ENCODE results near the gene C1QL1. TPM values are rescaled to one million over a fixed set of nuclear protein-coding genes. Genes with fewer than 3 reads are reported as not detected.

Gene C1QL1
- total RNA-seq, 2 experiments from 2014 or later = 0.33 to 0.43 TPM

- peaks cover 22% of the 10 kb centered on the region for H3K27me3 Mint-ChIP-seq
- no peaks in the 10 kb centered on the region for H3K4me1 Mint-ChIP-seq
- H3K9me3 Mint-ChIP-seq = no peaks in the 10 kb centered on the region
- H3K36me3 Mint-ChIP-seq (ENCODE audit: low read depth) = no peaks in the 10 kb centered on the region
- no peak overlapping the region for H3K27ac Mint-ChIP-seq
- POLR2A ChIA-PET = no interaction called here
- no peak for DNase-seq
- CTCF ChIA-PET = no interaction called here
- H3K4me3 Mint-ChIP-seq = no peak overlapping the region
Measured at GRCh38 chr17:44999433-44999832, 31.3 kb upstream of the C1QL1 start.

- no peak overlapping the region for H3K4me3 Mint-ChIP-seq
- no peak for DNase-seq
- no peak overlapping the region for H3K27ac Mint-ChIP-seq
- no peaks in the 10 kb centered on the region for H3K36me3 Mint-ChIP-seq (ENCODE audit: low read depth)
- no peaks in the 10 kb centered on the region for H3K9me3 Mint-ChIP-seq
- H3K4me1 Mint-ChIP-seq = no peaks in the 10 kb centered on the region
- POLR2A ChIA-PET = no interaction called here
- CTCF ChIA-PET = no interaction called here
- H3K27me3 Mint-ChIP-seq = peaks cover 20% of the 10 kb centered on the region
Measured at GRCh38 chr17:44998646-44999045, 30.5 kb upstream of the C1QL1 start.

GRCh38 chr17:44997733-44998520 lies 29.8 kb upstream of the C1QL1 start:
- DNase-seq = no peak
- Mint-ChIP-seq H3K27me3 (peaks cover 20% of the 10 kb centered on the region), H3K9me3 (no peaks in the 10 kb centered on the region), H3K4me3 (no peak overlapping the region), H3K36me3 (ENCODE audit: low read depth) (no peaks in the 10 kb centered on the region), H3K27ac (no peak overlapping the region), H3K4me1 (no peaks in the 10 kb centered on the region)
- ChIA-PET POLR2A (no interaction called here), CTCF (no interaction called here)

GRCh38 chr17:44996304-44996703 lies 28.2 kb upstream of the C1QL1 start:
- Mint-ChIP-seq H3K4me1 (no peaks in the 10 kb centered on the region), H3K27ac (no peak overlapping the region), H3K36me3 (ENCODE audit: low read depth) (no peaks in the 10 kb centered on the region), H3K27me3 (peaks cover 24% of the 10 kb centered on the region), H3K4me3 (no peak overlapping the region), H3K9me3 (no peaks in the 10 kb centered on the region)
- POLR2A ChIA-PET = no interaction called here
- DNase-seq = no peak
- CTCF ChIA-PET = no interaction called here

- H3K27ac Mint-ChIP-seq = no peak overlapping the region
- H3K9me3 Mint-ChIP-seq = no peaks in the 10 kb centered on the region
- no peak for DNase-seq
- POLR2A ChIA-PET = no interaction called here
- no peak overlapping the region for H3K4me3 Mint-ChIP-seq
- no peaks in the 10 kb centered on the region for H3K36me3 Mint-ChIP-seq (ENCODE audit: low read depth)
- peaks cover 22% of the 10 kb centered on the region for H3K27me3 Mint-ChIP-seq
- CTCF ChIA-PET = no interaction called here
- no peaks in the 10 kb centered on the region for H3K4me1 Mint-ChIP-seq
Measured at GRCh38 chr17:44995436-44996001, 27.4 kb upstream of the C1QL1 start.

- Mint-ChIP-seq H3K4me3 (no peak overlapping the region), H3K27me3 (peaks cover 35% of the 10 kb centered on the region), H3K27ac (no peak overlapping the region), H3K9me3 (no peaks in the 10 kb centered on the region), H3K36me3 (ENCODE audit: low read depth) (no peaks in the 10 kb centered on the region), H3K4me1 (no peaks in the 10 kb centered on the region)
- POLR2A ChIA-PET = interaction anchor here (1.3 kb wide), 1 partner anchor 24 kb away, joined by 3 read pairs; no protein-coding TSS in a partner anchor
- CTCF ChIA-PET = interaction anchor here (0.9 kb wide), 1 partner anchor 351 kb away, joined by 5 read pairs; no protein-coding TSS in a partner anchor
- DNase-seq = no peak
Measured at GRCh38 chr17:44992242-44992939, 24.3 kb upstream of the C1QL1 start.

GRCh38 chr17:44990994-44991393 lies 22.9 kb upstream of the C1QL1 start:
- CTCF ChIA-PET = interaction anchor here (0.7 to 1.0 kb wide), 2 partner anchors 29 to 31 kb away, joined by 3 to 5 read pairs; no protein-coding TSS in a partner anchor
- Mint-ChIP-seq H3K27me3 (peaks cover 38% of the 10 kb centered on the region), H3K4me3 (no peak overlapping the region), H3K36me3 (ENCODE audit: low read depth) (no peaks in the 10 kb centered on the region), H3K4me1 (no peaks in the 10 kb centered on the region), H3K27ac (no peak overlapping the region), H3K9me3 (no peaks in the 10 kb centered on the region)
- POLR2A ChIA-PET = interaction anchor here (0.6 to 1.3 kb wide), 2 partner anchors 22 to 44 kb away, joined by 3 read pairs; no protein-coding TSS in a partner anchor
- DNase-seq = no peak

- ChIA-PET POLR2A (no interaction called here), CTCF (no interaction called here)
- H3K4me3 Mint-ChIP-seq = no peak overlapping the region
- H3K36me3 Mint-ChIP-seq (ENCODE audit: low read depth) = no peaks in the 10 kb centered on the region
- no peak overlapping the region for H3K27ac Mint-ChIP-seq
- no peak for DNase-seq
- peaks cover 3% of the 10 kb centered on the region for H3K9me3 Mint-ChIP-seq
- peaks cover 42% of the 10 kb centered on the region for H3K27me3 Mint-ChIP-seq
- no peaks in the 10 kb centered on the region for H3K4me1 Mint-ChIP-seq
Measured at GRCh38 chr17:44989552-44990138, 21.5 kb upstream of the C1QL1 start.

- Mint-ChIP-seq H3K4me3 (no peak overlapping the region), H3K27ac (no peak overlapping the region), H3K9me3 (peaks cover 3% of the 10 kb centered on the region), H3K27me3 (peaks cover 38% of the 10 kb centered on the region), H3K4me1 (no peaks in the 10 kb centered on the region), H3K36me3 (ENCODE audit: low read depth) (no peaks in the 10 kb centered on the region)
- ChIA-PET CTCF (no interaction called here), POLR2A (interaction anchor here (0.6 kb wide), 1 partner anchor 268 kb away, joined by 3 read pairs; no protein-coding TSS in a partner anchor)
- DNase-seq = no peak
Measured at GRCh38 chr17:44988044-44988942, 20.2 kb upstream of the C1QL1 start.

- Mint-ChIP-seq H3K36me3 (ENCODE audit: low read depth) (no peaks in the 10 kb centered on the region), H3K4me1 (no peaks in the 10 kb centered on the region), H3K4me3 (no peak overlapping the region), H3K27me3 (peaks cover 43% of the 10 kb centered on the region), H3K9me3 (peaks cover 3% of the 10 kb centered on the region), H3K27ac (no peak overlapping the region)
- no peak for DNase-seq
- ChIA-PET CTCF (no interaction called here), POLR2A (no interaction called here)
Measured at GRCh38 chr17:44983563-44983962, 15.5 kb upstream of the C1QL1 start.

- DNase-seq = no peak
- peaks cover 3% of the 10 kb centered on the region for H3K9me3 Mint-ChIP-seq
- no peak overlapping the region for H3K27ac Mint-ChIP-seq
- no peak overlapping the region for H3K4me3 Mint-ChIP-seq
- no peaks in the 10 kb centered on the region for H3K36me3 Mint-ChIP-seq (ENCODE audit: low read depth)
- ChIA-PET POLR2A (no interaction called here), CTCF (no interaction called here)
- H3K4me1 Mint-ChIP-seq = no peaks in the 10 kb centered on the region
- peaks cover 36% of the 10 kb centered on the region for H3K27me3 Mint-ChIP-seq
Measured at GRCh38 chr17:44982113-44982702, 14.1 kb upstream of the C1QL1 start.

- Mint-ChIP-seq H3K27ac (no peak overlapping the region), H3K9me3 (peaks cover 3% of the 10 kb centered on the region), H3K27me3 (peaks cover 38% of the 10 kb centered on the region), H3K4me1 (no peaks in the 10 kb centered on the region), H3K4me3 (no peak overlapping the region), H3K36me3 (ENCODE audit: low read depth) (no peaks in the 10 kb centered on the region)
- CTCF ChIA-PET = no interaction called here
- POLR2A ChIA-PET = no interaction called here
- DNase-seq = no peak
Measured at GRCh38 chr17:44981221-44981968, 13.3 kb upstream of the C1QL1 start.

Data from activated CD4-positive, alpha-beta memory T cell treated with anti-CD3 and anti-CD28 coated beads, Interleukin-2, amount 10 ng/mL, durations not matched to agents 7 days and 5 days (primary cell).